ENCODE measurements around the gene SUMF1. TPM values are rescaled to one million over a fixed set of nuclear protein-coding genes. Genes with fewer than 3 reads are reported as not detected.

Gene SUMF1
- polyA plus RNA-seq, 3 donors = 25.7 to 80.4 (median 74.2) TPM

DNA sequence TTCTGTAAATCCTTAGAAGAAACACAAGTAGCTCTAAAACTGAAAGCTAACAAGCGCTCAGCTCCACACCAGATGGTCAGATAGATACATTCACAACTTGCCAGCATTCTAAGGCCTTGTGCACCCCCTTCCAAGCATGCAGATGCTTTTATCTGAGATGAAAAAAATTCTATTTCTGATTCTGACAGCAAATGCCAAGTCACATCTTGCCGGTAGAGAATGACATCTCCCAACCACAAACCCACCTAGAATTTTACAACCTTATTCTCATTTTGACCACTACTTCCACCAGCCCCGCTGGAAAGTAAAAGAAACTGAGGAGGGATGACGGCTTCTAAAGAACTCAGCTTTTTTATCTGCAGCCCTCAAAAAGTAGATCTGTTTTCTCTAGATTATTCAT is 57.7 kb downstream of the SUMF1 start:
- TF ChIP-seq, protein P1, sequence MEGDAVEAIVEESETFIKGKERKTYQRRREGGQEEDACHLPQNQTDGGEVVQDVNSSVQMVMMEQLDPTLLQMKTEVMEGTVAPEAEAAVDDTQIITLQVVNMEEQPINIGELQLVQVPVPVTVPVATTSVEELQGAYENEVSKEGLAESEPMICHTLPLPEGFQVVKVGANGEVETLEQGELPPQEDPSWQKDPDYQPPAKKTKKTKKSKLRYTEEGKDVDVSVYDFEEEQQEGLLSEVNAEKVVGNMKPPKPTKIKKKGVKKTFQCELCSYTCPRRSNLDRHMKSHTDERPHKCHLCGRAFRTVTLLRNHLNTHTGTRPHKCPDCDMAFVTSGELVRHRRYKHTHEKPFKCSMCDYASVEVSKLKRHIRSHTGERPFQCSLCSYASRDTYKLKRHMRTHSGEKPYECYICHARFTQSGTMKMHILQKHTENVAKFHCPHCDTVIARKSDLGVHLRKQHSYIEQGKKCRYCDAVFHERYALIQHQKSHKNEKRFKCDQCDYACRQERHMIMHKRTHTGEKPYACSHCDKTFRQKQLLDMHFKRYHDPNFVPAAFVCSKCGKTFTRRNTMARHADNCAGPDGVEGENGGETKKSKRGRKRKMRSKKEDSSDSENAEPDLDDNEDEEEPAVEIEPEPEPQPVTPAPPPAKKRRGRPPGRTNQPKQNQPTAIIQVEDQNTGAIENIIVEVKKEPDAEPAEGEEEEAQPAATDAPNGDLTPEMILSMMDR (IDR thresholded peaks at IDR 0.05) = no peak
- Histone ChIP-seq H2AFZ (ENCODE audit: insufficient read depth, low read depth, low read length, poor library complexity, severe bottlenecking) (no peak overlapping the region), H3K79me2 (ENCODE audit: insufficient read depth, low read length) (no peaks in the 10 kb centered on the region), H3K9me3 (replicated peaks in 1 of 2; ENCODE audit: control insufficient read depth in 1 of 2, insufficient read depth in 1 of 2, low read length in 2 of 2) (no peaks in the 10 kb centered on the region), H3K9ac (ENCODE audit: insufficient read depth, low read length, poor library complexity, severe bottlenecking) (no peak overlapping the region), H3K4me2 (replicated peaks; ENCODE audit: extremely low read depth, low read length, poor library complexity, severe bottlenecking) (no peak overlapping the region), H3K27me3 (ENCODE audit: control insufficient read depth in 2 of 2, insufficient read depth in 2 of 2, low read length in 2 of 2) (no peaks in the 10 kb centered on the region), H4K20me1 (ENCODE audit: insufficient read depth, low read length) (no peaks in the 10 kb centered on the region), H3K4me3 (replicated peaks in 1 of 3; ENCODE audit: low read depth in 2 of 3, low read length in 3 of 3) (no peak overlapping the region), H3K4me1 (ENCODE audit: control insufficient read depth in 1 of 2, insufficient read depth in 2 of 2, low read length in 2 of 2) (no peaks in the 10 kb centered on the region), H3K36me3 (replicated peaks in 1 of 2; ENCODE audit: control insufficient read depth in 1 of 2, insufficient read depth in 2 of 2, low read length in 2 of 2) (peaks cover 78 to 99% of the 10 kb centered on the region in 2 donors), H3K27ac (ENCODE audit: low read depth in 1 of 2, low read length in 2 of 2) (peak overlapping the region in 1 of 2 donors; percentile 56)
- no peak for DNase-seq
- no CpG with 5 or more reads among the region's 4 CpGs for WGBS (ENCODE audit: insufficient coverage)
- no peak overlapping the region for H3K4me3 Mint-ChIP-seq
- H3K36me3 Mint-ChIP-seq = peaks cover 70 to 97% of the 10 kb centered on the region in 2 donors
- no peaks in the 10 kb centered on the region for H3K9me3 Mint-ChIP-seq
- peaks cover 10% of the 10 kb centered on the region for H3K4me1 Mint-ChIP-seq
- intact Hi-C loops (cut with micrococcal nuclease) = no loop called here
- H3K27me3 Mint-ChIP-seq (ENCODE audit: low read depth in 3 of 3) = no peaks in the 10 kb centered on the region
- H3K27ac Mint-ChIP-seq = peak overlapping the region in 2 of 7 donors; percentile 44 to 71

DNA sequence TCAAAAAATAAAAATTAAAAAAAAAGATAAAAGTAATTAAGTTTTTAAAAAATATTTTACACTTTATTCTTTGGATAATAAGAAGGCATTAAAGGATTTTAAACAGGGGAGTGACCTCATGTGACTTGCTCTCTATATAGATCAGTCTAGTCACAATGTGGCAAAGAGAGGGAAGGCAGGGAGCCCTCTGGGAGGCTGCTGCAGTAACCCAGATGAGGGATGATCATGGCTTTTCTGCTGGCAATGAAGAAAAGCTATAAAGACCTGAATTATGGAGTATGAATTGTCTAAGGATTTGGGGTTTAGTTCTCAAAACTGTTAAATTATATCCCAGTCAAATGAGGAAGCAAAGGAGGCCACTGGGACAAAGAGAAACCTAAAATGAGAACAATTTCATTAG is 58.1 kb downstream of the SUMF1 start:
- Histone ChIP-seq H3K27me3 (ENCODE audit: control insufficient read depth in 2 of 2, insufficient read depth in 2 of 2, low read length in 2 of 2) (no peaks in the 10 kb centered on the region), H3K4me1 (ENCODE audit: control insufficient read depth in 1 of 2, insufficient read depth in 2 of 2, low read length in 2 of 2) (no peaks in the 10 kb centered on the region), H2AFZ (ENCODE audit: insufficient read depth, low read depth, low read length, poor library complexity, severe bottlenecking) (no peak overlapping the region), H3K9ac (ENCODE audit: insufficient read depth, low read length, poor library complexity, severe bottlenecking) (no peak overlapping the region), H4K20me1 (ENCODE audit: insufficient read depth, low read length) (no peaks in the 10 kb centered on the region), H3K36me3 (replicated peaks in 1 of 2; ENCODE audit: control insufficient read depth in 1 of 2, insufficient read depth in 2 of 2, low read length in 2 of 2) (peaks cover 76 to 99% of the 10 kb centered on the region in 2 donors), H3K27ac (ENCODE audit: low read depth in 1 of 2, low read length in 2 of 2) (peak overlapping the region in 1 of 2 donors; percentile 56), H3K4me3 (replicated peaks in 1 of 3; ENCODE audit: low read depth in 2 of 3, low read length in 3 of 3) (no peak overlapping the region), H3K79me2 (ENCODE audit: insufficient read depth, low read length) (no peaks in the 10 kb centered on the region), H3K9me3 (replicated peaks in 1 of 2; ENCODE audit: control insufficient read depth in 1 of 2, insufficient read depth in 1 of 2, low read length in 2 of 2) (no peaks in the 10 kb centered on the region), H3K4me2 (replicated peaks; ENCODE audit: extremely low read depth, low read length, poor library complexity, severe bottlenecking) (no peak overlapping the region)
- peaks cover 74 to 97% of the 10 kb centered on the region in 2 donors for H3K36me3 Mint-ChIP-seq
- H3K4me1 Mint-ChIP-seq = peaks cover 10% of the 10 kb centered on the region
- H3K9me3 Mint-ChIP-seq = no peaks in the 10 kb centered on the region
- TF ChIP-seq, protein P1 (IDR thresholded peaks at IDR 0.05) = no peak
- peak overlapping the region in 1 of 7 donors; percentile 44 for H3K27ac Mint-ChIP-seq
- intact Hi-C loops (cut with micrococcal nuclease) = no loop called here
- no peak overlapping the region for H3K4me3 Mint-ChIP-seq
- no peak for DNase-seq
- no peaks in the 10 kb centered on the region for H3K27me3 Mint-ChIP-seq (ENCODE audit: low read depth in 3 of 3)
